ENCODE measurements around the gene EYA2.

GRCh38 chr20:47220161-47220582 lies 325.5 kb downstream of the EYA2 start:
- TF ChIP-seq CTCF (IDR thresholded peaks at IDR 0.05; ENCODE audit: low read depth, low read length): peak; percentile 86
- no peak for TF ChIP-seq MYC (IDR thresholded peaks at IDR 0.05; ENCODE audit: low read depth, low read length)

Data from NB4 (cell line).